Measurements from ENCODE around the gene HNRNPU. TPM values are rescaled to one million over a fixed set of nuclear protein-coding genes. Genes with fewer than 3 reads are reported as not detected.

The HNRNPU gene
- total RNA-seq, 1 donor from 2014 or later, result 128 TPM

- intact Hi-C loops (cut with DNase I), result no loop called here
- Histone ChIP-seq H3K27me3 (no peaks in the 10 kb centered on the region), H3K4me3 (no peak overlapping the region), H3K4me1 (no peaks in the 10 kb centered on the region), H3K9me3 (no peaks in the 10 kb centered on the region), H3K27ac (no peak overlapping the region), H3K36me3 (no peaks in the 10 kb centered on the region)
- TF ChIP-seq CTCF (IDR thresholded peaks at IDR 0.05), result no peak
- no peak for DNase-seq (ENCODE audit: low spot score in 2 of 2)
Measured at GRCh38 chr1:244817415-244817894, 46.9 kb downstream of the HNRNPU start.

- no peak for TF ChIP-seq CTCF (IDR thresholded peaks at IDR 0.05)
- Histone ChIP-seq H3K4me3 (peak overlapping the region in 1 of 2 donors; percentile 22), H3K27me3 (no peaks in the 10 kb centered on the region), H3K9me3 (no peaks in the 10 kb centered on the region), H3K4me1 (no peaks in the 10 kb centered on the region), H3K27ac (no peak overlapping the region), H3K36me3 (no peaks in the 10 kb centered on the region)
- intact Hi-C loops (cut with DNase I), result no loop called here
- DNase-seq (ENCODE audit: low spot score in 2 of 2), result no peak
Measured at GRCh38 chr1:244815600-244816099, 48.7 kb downstream of the HNRNPU start.

- no peaks in the 10 kb centered on the region for H3K9me3 ChIP-seq
- intact Hi-C loops (cut with DNase I), result no loop called here
- no peak for TF ChIP-seq CTCF (IDR thresholded peaks at IDR 0.05)
- no peak overlapping the region for H3K4me3 ChIP-seq
- H3K27me3 ChIP-seq, result no peaks in the 10 kb centered on the region
- DNase-seq (ENCODE audit: low spot score in 2 of 2), result no peak
- no peaks in the 10 kb centered on the region for H3K4me1 ChIP-seq
- no peak overlapping the region for H3K27ac ChIP-seq
- H3K36me3 ChIP-seq, result no peaks in the 10 kb centered on the region
Measured at GRCh38 chr1:244813327-244813726, 51.0 kb downstream of the HNRNPU start.

GRCh38 chr1:244810221-244810620 is 54.1 kb downstream of the HNRNPU start:
- H3K9me3 ChIP-seq, result no peaks in the 10 kb centered on the region
- no peaks in the 10 kb centered on the region for H3K4me1 ChIP-seq
- TF ChIP-seq CTCF (IDR thresholded peaks at IDR 0.05), result no peak
- peak in 1 of 2 donors; percentile 28 for DNase-seq (ENCODE audit: low spot score in 2 of 2)
- no peaks in the 10 kb centered on the region for H3K36me3 ChIP-seq
- no peaks in the 10 kb centered on the region for H3K27me3 ChIP-seq
- intact Hi-C loops (cut with DNase I), result no loop called here
- H3K27ac ChIP-seq, result no peak overlapping the region
- H3K4me3 ChIP-seq, result no peak overlapping the region

- H3K27ac ChIP-seq, result no peak overlapping the region
- no peak for DNase-seq (ENCODE audit: low spot score in 2 of 2)
- TF ChIP-seq CTCF (IDR thresholded peaks at IDR 0.05), result no peak
- H3K36me3 ChIP-seq, result no peaks in the 10 kb centered on the region
- intact Hi-C loops (cut with DNase I), result no loop called here
- H3K27me3 ChIP-seq, result no peaks in the 10 kb centered on the region
- no peak overlapping the region for H3K4me3 ChIP-seq
- no peaks in the 10 kb centered on the region for H3K9me3 ChIP-seq
- no peaks in the 10 kb centered on the region for H3K4me1 ChIP-seq
Measured at GRCh38 chr1:244807138-244807537, 57.2 kb downstream of the HNRNPU start.

GRCh38 chr1:244804841-244805240 is 59.5 kb downstream of the HNRNPU start:
- peak in 1 of 2 donors; percentile 9 for DNase-seq (ENCODE audit: low spot score in 2 of 2)
- TF ChIP-seq CTCF (IDR thresholded peaks at IDR 0.05), result no peak
- Histone ChIP-seq H3K36me3 (no peaks in the 10 kb centered on the region), H3K4me3 (no peak overlapping the region), H3K4me1 (no peaks in the 10 kb centered on the region), H3K27ac (no peak overlapping the region), H3K9me3 (no peaks in the 10 kb centered on the region), H3K27me3 (no peaks in the 10 kb centered on the region)
- intact Hi-C loops (cut with DNase I), result no loop called here
